ENCODE measurements around the gene DEFB132.

- TF ChIP-seq CTCF (conservative IDR thresholded peaks at IDR 0.05; ENCODE audit: low read depth, low read length) (no peak), EZH2 (IDR thresholded peaks at IDR 0.05; ENCODE audit: borderline replicate concordance, low read depth, low read length, poor library complexity, severe bottlenecking) (no peak)
Measured at GRCh38 chr20:273884-274283, 16.4 kb downstream of the DEFB132 start.
